ENCODE measurements around the gene STPG3. TPM values are rescaled to one million over a fixed set of nuclear protein-coding genes. Genes with fewer than 3 reads are reported as not detected.
A peak's percentile ranks its signal among the peaks of the same experiment; 100 is the strongest.

The STPG3 gene
- total and polyA plus RNA-seq, 3 donors from 2014 or later = 14.6 to 58.9 (median 34.1) TPM

DNA sequence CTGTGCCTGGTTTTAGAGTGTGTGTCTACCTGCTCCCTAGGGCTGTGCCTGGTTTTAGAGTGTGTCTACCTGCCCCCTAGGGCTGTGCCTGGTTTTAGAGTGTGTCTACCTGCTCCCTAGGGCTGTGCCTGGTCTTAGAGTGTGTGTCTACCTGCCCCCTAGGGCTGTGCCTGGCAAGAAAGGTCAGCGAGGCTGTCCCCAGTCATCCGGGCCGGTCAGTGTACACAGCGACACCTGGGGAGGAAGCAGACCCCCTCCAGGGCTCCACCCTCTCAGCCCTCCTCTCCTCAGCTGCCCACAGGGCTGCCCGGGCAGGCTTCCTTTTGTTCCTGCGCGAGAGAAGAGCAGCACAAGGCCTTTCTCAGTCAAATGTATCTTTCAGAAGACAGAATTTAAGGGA, 46.9 kb downstream of the STPG3 start:
- no peak for TF ChIP-seq POLR2A (IDR thresholded peaks at IDR 0.05)
- TF ChIP-seq, protein P1, sequence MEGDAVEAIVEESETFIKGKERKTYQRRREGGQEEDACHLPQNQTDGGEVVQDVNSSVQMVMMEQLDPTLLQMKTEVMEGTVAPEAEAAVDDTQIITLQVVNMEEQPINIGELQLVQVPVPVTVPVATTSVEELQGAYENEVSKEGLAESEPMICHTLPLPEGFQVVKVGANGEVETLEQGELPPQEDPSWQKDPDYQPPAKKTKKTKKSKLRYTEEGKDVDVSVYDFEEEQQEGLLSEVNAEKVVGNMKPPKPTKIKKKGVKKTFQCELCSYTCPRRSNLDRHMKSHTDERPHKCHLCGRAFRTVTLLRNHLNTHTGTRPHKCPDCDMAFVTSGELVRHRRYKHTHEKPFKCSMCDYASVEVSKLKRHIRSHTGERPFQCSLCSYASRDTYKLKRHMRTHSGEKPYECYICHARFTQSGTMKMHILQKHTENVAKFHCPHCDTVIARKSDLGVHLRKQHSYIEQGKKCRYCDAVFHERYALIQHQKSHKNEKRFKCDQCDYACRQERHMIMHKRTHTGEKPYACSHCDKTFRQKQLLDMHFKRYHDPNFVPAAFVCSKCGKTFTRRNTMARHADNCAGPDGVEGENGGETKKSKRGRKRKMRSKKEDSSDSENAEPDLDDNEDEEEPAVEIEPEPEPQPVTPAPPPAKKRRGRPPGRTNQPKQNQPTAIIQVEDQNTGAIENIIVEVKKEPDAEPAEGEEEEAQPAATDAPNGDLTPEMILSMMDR (IDR thresholded peaks at IDR 0.05) = no peak
- H3K4me3 ChIP-seq = no peak overlapping the region
- no peak overlapping the region for H3K27ac ChIP-seq
- no peaks in the 10 kb centered on the region for H3K27me3 ChIP-seq
- H3K9me3 ChIP-seq = no peaks in the 10 kb centered on the region
- H3K4me1 ChIP-seq = peaks cover 18% of the 10 kb centered on the region
- no peaks in the 10 kb centered on the region for H3K36me3 ChIP-seq (ENCODE audit: low read depth, missing control alignments)
- 75 to 94% methylated on average over 3 to 7 of the region's 7 CpGs for WGBS, 2 donors
- intact Hi-C loops (cut with DNase I; ENCODE audit: low total_unique reads) = no loop called here
- DNase-seq = no peak

DNA sequence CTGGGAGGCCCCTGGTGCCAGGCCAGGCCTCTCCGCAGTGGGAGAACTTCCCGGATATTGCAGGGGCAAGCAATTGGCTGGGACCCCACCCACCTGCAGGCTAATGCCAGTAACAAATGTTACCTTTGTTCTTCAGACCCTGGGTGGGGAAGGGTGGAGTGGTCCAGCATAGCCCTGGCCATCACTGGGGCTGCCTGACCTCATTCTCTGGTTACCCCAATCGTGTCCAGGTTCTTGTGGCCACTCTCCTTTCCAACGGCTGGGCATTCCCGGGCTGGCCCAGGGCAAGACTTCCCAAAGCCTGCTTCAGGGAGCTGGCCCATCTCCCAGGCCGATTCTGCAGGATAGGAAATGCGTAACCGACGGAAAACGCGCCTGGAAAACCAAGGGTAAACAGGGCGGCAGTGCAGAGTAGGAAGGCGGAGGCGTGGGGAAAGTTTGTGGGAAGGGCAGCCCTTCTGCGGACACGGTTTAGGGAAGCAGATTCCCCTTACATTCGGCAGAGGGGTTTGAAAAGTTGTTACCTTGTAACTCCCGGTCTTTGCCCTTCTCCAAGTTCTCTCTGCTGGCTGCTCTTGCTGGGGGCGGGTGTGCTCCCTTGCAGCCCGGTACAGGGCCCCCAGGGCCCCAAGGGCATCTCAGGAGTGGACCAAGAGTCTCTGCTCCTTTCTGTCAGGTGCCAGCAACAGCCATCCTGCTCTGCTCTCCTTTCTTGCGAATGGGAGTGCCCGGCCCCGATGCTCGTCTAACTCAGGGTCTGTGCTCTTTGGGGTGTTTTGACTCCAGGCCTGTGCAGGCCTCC, 47.5 kb downstream of the STPG3 start:
- no peaks in the 10 kb centered on the region for H3K36me3 ChIP-seq (ENCODE audit: low read depth, missing control alignments)
- no peak for DNase-seq
- H3K27me3 ChIP-seq = no peaks in the 10 kb centered on the region
- H3K4me3 ChIP-seq = no peak overlapping the region
- no peaks in the 10 kb centered on the region for H3K9me3 ChIP-seq
- peaks cover 18% of the 10 kb centered on the region for H3K4me1 ChIP-seq
- intact Hi-C loops (cut with DNase I; ENCODE audit: low total_unique reads) = no loop called here
- TF ChIP-seq, protein P1 (IDR thresholded peaks at IDR 0.05) = no peak
- TF ChIP-seq POLR2A (IDR thresholded peaks at IDR 0.05) = no peak
- 65 to 77% methylated on average over 24 of the region's 24 CpGs for whole genome bisulfite sequencing, 2 donors
- H3K27ac ChIP-seq = no peak overlapping the region

DNA sequence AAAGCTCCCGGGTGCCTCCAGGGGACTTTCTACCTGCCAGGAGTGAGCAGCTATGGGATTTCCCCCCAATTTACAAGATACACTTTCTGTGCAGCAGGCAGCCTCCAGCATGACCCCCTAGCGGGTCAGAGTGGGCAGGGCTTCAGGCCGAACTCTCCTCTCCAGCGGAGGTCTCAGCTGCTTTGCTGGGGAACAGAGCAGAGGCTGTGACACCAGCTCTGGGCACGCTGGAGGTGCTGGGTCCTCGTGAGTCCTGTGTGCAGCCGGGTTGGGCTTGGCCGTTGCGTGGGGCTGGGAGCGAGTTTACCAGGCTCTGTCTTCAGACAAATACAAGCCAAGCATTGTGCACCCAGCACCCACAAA, 48.1 kb downstream of the STPG3 start:
- no peaks in the 10 kb centered on the region for H3K9me3 ChIP-seq
- 35 to 91% methylated on average over 7 to 10 of the region's 10 CpGs for WGBS, 2 donors
- no peaks in the 10 kb centered on the region for H3K36me3 ChIP-seq (ENCODE audit: low read depth, missing control alignments)
- H3K4me1 ChIP-seq = peaks cover 18% of the 10 kb centered on the region
- no peak overlapping the region for H3K4me3 ChIP-seq
- intact Hi-C loops (cut with DNase I; ENCODE audit: low total_unique reads) = no loop called here
- no peak for DNase-seq
- H3K27ac ChIP-seq = no peak overlapping the region
- no peak for TF ChIP-seq POLR2A (IDR thresholded peaks at IDR 0.05)
- TF ChIP-seq, protein P1 (IDR thresholded peaks at IDR 0.05) = no peak
- no peaks in the 10 kb centered on the region for H3K27me3 ChIP-seq

DNA sequence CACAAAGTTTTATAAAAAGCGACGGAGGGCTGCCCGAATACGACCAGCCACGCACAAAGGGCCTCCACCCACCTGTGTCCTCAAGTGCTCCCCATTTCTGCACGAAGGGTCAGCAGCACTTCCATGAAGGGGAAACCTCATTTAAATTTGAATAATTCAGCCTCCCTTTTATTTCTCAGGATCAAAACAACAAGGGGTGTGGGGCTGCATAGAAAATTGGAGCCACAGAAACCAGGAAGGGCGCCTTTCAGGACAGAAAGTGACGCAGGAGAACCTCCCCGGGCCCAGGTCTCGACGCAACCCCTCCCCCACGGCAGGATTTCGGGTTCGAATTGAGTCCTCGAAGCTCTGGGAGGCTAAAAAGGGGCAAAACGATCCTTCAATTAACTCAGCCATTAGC, 48.9 kb downstream of the STPG3 start:
- TF ChIP-seq, protein P1 (IDR thresholded peaks at IDR 0.05) = no peak
- no peak for TF ChIP-seq POLR2A (IDR thresholded peaks at IDR 0.05)

More for the DNA sequence above, 48.9 kb downstream of the STPG3 start:
- no peak for DNase-seq
- intact Hi-C loops (cut with DNase I; ENCODE audit: low total_unique reads) = no loop called here
- 32 to 37% methylated on average over 16 of the region's 16 CpGs for WGBS, 2 donors
- Histone ChIP-seq H3K4me3 (peak overlapping the region in 1 of 2 donors; percentile 18), H3K27me3 (no peaks in the 10 kb centered on the region), H3K36me3 (ENCODE audit: low read depth, missing control alignments) (no peaks in the 10 kb centered on the region), H3K9me3 (no peaks in the 10 kb centered on the region), H3K27ac (peak overlapping the region in 1 of 2 donors; percentile 53), H3K4me1 (peaks cover 22% of the 10 kb centered on the region)
